ENCODE data around the gene DPP6. TPM values are rescaled to one million over a fixed set of nuclear protein-coding genes. Genes with fewer than 3 reads are reported as not detected.

The DPP6 gene
- total RNA-seq, 1 donor from 2014 or later: 0.48 TPM

DNA sequence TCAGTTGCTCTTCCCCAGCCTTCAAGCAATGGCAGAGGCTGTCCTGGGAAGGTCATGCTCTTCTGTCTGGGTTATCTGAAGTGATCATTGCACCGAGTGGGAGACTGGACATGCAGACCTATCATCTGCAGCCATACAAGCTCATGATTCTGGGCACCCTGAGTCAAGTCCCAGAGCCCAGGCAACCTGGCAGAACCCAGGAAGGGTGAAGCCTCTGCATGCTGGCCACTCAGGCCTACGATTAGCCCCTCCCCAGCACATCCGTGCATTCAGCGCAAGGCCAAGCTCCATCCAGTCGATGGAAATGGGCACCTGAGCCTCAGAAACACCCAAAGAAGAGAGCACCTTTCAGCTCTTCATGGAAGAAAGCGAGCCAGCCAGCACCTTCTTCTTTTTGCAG, 688.9 kb downstream of the DPP6 start:
- Histone ChIP-seq H3K9ac (ENCODE audit: low read length) (no peak overlapping the region), H3K4me2 (ENCODE audit: low read length) (no peak overlapping the region), H3K36me3 (ENCODE audit: insufficient read depth, low read length) (no peaks in the 10 kb centered on the region), H2AFZ (ENCODE audit: low read depth, low read length) (no peak overlapping the region), H3K79me2 (ENCODE audit: insufficient read depth, low read length) (no peaks in the 10 kb centered on the region), H3K27ac (ENCODE audit: low read depth, low read length) (no peak overlapping the region), H4K20me1 (ENCODE audit: insufficient read depth, low read length) (no peaks in the 10 kb centered on the region), H3K27me3 (ENCODE audit: insufficient read depth, low read length) (no peaks in the 10 kb centered on the region), H3K9me3 (ENCODE audit: insufficient read depth, low read depth, low read length) (no peaks in the 10 kb centered on the region), H3K4me3 (ENCODE audit: insufficient read depth, low read depth, low read length) (no peak overlapping the region), H3K4me1 (ENCODE audit: insufficient read depth, low read length) (no peaks in the 10 kb centered on the region)
- TF ChIP-seq, protein P1, sequence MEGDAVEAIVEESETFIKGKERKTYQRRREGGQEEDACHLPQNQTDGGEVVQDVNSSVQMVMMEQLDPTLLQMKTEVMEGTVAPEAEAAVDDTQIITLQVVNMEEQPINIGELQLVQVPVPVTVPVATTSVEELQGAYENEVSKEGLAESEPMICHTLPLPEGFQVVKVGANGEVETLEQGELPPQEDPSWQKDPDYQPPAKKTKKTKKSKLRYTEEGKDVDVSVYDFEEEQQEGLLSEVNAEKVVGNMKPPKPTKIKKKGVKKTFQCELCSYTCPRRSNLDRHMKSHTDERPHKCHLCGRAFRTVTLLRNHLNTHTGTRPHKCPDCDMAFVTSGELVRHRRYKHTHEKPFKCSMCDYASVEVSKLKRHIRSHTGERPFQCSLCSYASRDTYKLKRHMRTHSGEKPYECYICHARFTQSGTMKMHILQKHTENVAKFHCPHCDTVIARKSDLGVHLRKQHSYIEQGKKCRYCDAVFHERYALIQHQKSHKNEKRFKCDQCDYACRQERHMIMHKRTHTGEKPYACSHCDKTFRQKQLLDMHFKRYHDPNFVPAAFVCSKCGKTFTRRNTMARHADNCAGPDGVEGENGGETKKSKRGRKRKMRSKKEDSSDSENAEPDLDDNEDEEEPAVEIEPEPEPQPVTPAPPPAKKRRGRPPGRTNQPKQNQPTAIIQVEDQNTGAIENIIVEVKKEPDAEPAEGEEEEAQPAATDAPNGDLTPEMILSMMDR (IDR thresholded peaks at IDR 0.05; ENCODE audit: insufficient read depth, low read depth, low read length): no peak
- TF ChIP-seq EZH2 (IDR thresholded peaks at IDR 0.05; ENCODE audit: insufficient read depth, low read length): no peak
- DNase-seq (ENCODE audit: low read depth) (no peak), FAIRE-seq (no peak)
- no peak overlapping the region for H3K27ac Mint-ChIP-seq (ENCODE audit: unreplicated experiment)
- no peaks in the 10 kb centered on the region for H3K27me3 Mint-ChIP-seq (ENCODE audit: low read depth, unreplicated experiment)
- H3K36me3 Mint-ChIP-seq (ENCODE audit: low read depth, unreplicated experiment): no peaks in the 10 kb centered on the region
- H3K9me3 Mint-ChIP-seq (ENCODE audit: unreplicated experiment): no peaks in the 10 kb centered on the region
- H3K4me1 Mint-ChIP-seq (ENCODE audit: low read depth, unreplicated experiment): peaks cover 17% of the 10 kb centered on the region
- H3K4me3 Mint-ChIP-seq (ENCODE audit: unreplicated experiment): no peak overlapping the region

DNA sequence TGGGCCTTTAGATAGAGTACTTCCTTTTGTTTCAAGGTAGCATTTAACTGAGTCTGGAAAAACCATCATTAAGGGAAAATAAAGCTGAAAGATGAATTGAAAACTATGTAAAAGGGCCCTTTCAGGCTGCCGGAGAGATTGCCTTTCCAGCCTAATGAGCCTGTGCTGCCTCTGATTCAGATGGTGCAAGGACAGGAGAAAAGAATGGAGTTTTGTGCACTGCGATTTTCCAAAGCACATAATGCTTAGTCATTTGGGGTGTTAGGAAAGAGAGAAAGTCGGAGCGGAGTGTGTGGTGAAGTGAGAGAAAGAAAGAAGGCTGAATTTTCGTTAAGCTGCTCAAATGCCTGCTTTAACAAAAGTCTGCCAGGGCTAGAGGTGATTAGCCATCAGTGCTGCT, 691.0 kb downstream of the DPP6 start:
- Histone ChIP-seq H3K9ac (ENCODE audit: low read length) (no peak overlapping the region), H2AFZ (ENCODE audit: low read depth, low read length) (no peak overlapping the region), H4K20me1 (ENCODE audit: insufficient read depth, low read length) (no peaks in the 10 kb centered on the region), H3K9me3 (ENCODE audit: insufficient read depth, low read depth, low read length) (no peaks in the 10 kb centered on the region), H3K36me3 (ENCODE audit: insufficient read depth, low read length) (no peaks in the 10 kb centered on the region), H3K4me3 (ENCODE audit: insufficient read depth, low read depth, low read length) (no peak overlapping the region), H3K27ac (ENCODE audit: low read depth, low read length) (no peak overlapping the region), H3K4me2 (ENCODE audit: low read length) (no peak overlapping the region), H3K79me2 (ENCODE audit: insufficient read depth, low read length) (no peaks in the 10 kb centered on the region), H3K27me3 (ENCODE audit: insufficient read depth, low read length) (no peaks in the 10 kb centered on the region), H3K4me1 (ENCODE audit: insufficient read depth, low read length) (peaks cover 3% of the 10 kb centered on the region)
- Mint-ChIP-seq H3K4me3 (ENCODE audit: unreplicated experiment) (no peak overlapping the region), H3K9me3 (ENCODE audit: unreplicated experiment) (no peaks in the 10 kb centered on the region), H3K36me3 (ENCODE audit: low read depth, unreplicated experiment) (no peaks in the 10 kb centered on the region), H3K27ac (ENCODE audit: unreplicated experiment) (peak overlapping the region; percentile 73), H3K27me3 (ENCODE audit: low read depth, unreplicated experiment) (peaks cover 1% of the 10 kb centered on the region), H3K4me1 (ENCODE audit: low read depth, unreplicated experiment) (peaks cover 16% of the 10 kb centered on the region)
- no peak for FAIRE-seq
- TF ChIP-seq EZH2 (IDR thresholded peaks at IDR 0.05; ENCODE audit: insufficient read depth, low read length): no peak
- TF ChIP-seq, protein P1 (IDR thresholded peaks at IDR 0.05; ENCODE audit: insufficient read depth, low read depth, low read length): no peak
- DNase-seq (ENCODE audit: low read depth): no peak

DNA sequence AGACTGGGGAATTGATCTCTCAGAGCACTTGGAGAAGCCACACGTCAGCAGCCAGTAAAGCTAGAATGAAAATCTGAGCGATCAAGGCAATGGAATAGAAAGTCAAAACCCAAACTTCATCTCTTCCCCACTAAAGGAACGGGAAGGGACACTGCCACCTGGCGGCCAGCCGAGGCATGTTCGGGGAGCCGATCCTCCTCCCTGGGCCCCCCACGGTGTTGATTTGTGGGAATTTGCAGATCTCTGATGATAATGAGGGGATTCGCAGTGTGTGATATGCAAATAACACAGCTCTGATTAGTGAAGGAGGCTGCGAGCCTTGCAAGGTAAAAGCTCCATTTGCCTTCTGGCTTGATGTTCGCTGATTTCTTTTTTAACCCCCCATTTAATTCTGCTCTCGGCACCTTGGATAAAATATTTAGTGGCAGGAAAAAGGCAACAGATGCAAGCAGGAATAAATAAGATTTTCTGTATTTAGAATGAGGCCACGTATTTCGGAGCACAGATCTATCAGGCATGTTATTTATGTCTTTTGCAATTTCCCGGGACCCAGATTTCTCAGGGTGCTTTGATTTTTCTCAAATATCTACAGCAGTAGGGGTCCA, 692.2 kb downstream of the DPP6 start:
- Mint-ChIP-seq H3K27ac (ENCODE audit: unreplicated experiment) (peak overlapping the region; percentile 15), H3K4me1 (ENCODE audit: low read depth, unreplicated experiment) (peaks cover 11% of the 10 kb centered on the region), H3K36me3 (ENCODE audit: low read depth, unreplicated experiment) (no peaks in the 10 kb centered on the region), H3K27me3 (ENCODE audit: low read depth, unreplicated experiment) (peaks cover 3% of the 10 kb centered on the region), H3K4me3 (ENCODE audit: unreplicated experiment) (no peak overlapping the region), H3K9me3 (ENCODE audit: unreplicated experiment) (no peaks in the 10 kb centered on the region)
- Histone ChIP-seq H3K9me3 (ENCODE audit: insufficient read depth, low read depth, low read length) (no peaks in the 10 kb centered on the region), H3K4me3 (ENCODE audit: insufficient read depth, low read depth, low read length) (no peak overlapping the region), H4K20me1 (ENCODE audit: insufficient read depth, low read length) (no peaks in the 10 kb centered on the region), H3K4me2 (ENCODE audit: low read length) (no peak overlapping the region), H3K27ac (ENCODE audit: low read depth, low read length) (no peak overlapping the region), H3K36me3 (ENCODE audit: insufficient read depth, low read length) (no peaks in the 10 kb centered on the region), H3K4me1 (ENCODE audit: insufficient read depth, low read length) (peaks cover 3% of the 10 kb centered on the region), H3K27me3 (ENCODE audit: insufficient read depth, low read length) (no peaks in the 10 kb centered on the region), H3K9ac (ENCODE audit: low read length) (no peak overlapping the region), H3K79me2 (ENCODE audit: insufficient read depth, low read length) (no peaks in the 10 kb centered on the region), H2AFZ (ENCODE audit: low read depth, low read length) (no peak overlapping the region)
- no peak for TF ChIP-seq EZH2 (IDR thresholded peaks at IDR 0.05; ENCODE audit: insufficient read depth, low read length)
- TF ChIP-seq, protein P1 (IDR thresholded peaks at IDR 0.05; ENCODE audit: insufficient read depth, low read depth, low read length): peak; percentile 65
- FAIRE-seq: no peak
- no peak for DNase-seq (ENCODE audit: low read depth)
